ENCODE data around the gene PDXK.

DNA sequence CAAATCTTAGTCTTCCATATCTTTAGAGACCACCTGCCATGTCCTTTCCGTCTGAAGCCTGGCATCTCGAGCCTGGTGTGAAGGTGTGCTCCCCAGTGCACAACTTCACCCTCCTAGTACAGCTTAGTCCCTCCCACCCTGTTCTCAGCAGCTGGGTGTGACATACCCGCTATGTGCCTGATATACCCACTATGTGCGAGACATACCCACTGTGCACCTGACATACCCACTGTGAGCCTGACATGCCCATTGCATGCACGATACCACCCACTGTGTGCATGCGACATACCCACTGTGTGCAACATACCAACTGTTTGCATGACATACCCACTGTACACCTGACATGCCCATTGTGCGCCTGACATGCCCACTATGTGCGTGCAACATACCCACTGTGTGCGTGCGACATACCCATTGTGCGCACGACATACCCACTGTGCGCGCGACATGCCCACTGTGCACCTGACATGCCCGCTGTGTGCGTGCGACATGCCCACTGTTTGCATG, 67.4 kb downstream of the PDXK start:
- no peak for TF ChIP-seq EZH2 (IDR thresholded peaks at IDR 0.05; ENCODE audit: low read depth)
- TF ChIP-seq, protein P1, sequence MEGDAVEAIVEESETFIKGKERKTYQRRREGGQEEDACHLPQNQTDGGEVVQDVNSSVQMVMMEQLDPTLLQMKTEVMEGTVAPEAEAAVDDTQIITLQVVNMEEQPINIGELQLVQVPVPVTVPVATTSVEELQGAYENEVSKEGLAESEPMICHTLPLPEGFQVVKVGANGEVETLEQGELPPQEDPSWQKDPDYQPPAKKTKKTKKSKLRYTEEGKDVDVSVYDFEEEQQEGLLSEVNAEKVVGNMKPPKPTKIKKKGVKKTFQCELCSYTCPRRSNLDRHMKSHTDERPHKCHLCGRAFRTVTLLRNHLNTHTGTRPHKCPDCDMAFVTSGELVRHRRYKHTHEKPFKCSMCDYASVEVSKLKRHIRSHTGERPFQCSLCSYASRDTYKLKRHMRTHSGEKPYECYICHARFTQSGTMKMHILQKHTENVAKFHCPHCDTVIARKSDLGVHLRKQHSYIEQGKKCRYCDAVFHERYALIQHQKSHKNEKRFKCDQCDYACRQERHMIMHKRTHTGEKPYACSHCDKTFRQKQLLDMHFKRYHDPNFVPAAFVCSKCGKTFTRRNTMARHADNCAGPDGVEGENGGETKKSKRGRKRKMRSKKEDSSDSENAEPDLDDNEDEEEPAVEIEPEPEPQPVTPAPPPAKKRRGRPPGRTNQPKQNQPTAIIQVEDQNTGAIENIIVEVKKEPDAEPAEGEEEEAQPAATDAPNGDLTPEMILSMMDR (conservative IDR thresholded peaks at IDR 0.05): no peak

Measured in PC-9 (cell line).